ENCODE data around the gene SPATA31E1.
"Not testable (repeated sequence)": the region's sequence is repeated elsewhere in the genome, so short reads cannot be mapped to it uniquely, and the experiment has no call there.

Gene SPATA31E1

DNA sequence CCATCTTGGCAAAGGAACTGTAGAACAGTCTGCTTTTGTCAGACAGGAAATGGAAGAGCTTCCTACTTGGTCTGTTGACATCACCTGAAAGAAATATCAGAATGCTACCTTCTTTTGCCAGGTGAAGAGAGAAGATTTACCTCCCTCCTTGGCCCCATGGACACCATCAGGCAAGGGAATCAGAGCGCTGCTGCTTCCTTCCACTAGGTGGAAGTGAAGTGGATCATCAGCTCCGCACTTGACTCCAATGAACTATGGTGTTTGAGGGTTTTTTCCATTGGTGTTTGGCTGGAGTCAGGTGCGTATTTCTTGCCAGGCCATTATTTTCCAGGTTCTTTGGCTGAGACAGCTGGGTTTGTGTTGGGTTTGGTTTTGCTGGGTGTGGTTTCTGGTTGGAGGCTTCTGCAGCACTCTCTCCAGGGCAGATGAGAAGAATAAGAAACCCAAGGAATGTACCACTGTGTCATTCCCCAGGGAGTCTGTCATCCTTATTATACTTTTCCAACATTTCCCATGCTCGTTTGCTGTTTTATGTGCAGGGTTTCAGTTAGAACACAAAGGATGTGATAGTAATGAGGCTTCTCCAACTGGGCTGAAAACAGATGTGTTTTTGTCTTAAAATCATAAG, 12.4 kb downstream of the SPATA31E1 start:
- H3K9me3 Mint-ChIP-seq: no peaks in the 10 kb centered on the region
- no peaks in the 10 kb centered on the region for H3K4me1 Mint-ChIP-seq (ENCODE audit: low read depth in 2 of 2)
- H3K36me3 Mint-ChIP-seq (ENCODE audit: insufficient read depth): no peaks in the 10 kb centered on the region
- H3K4me3 Mint-ChIP-seq: no peak overlapping the region
- H3K27me3 Mint-ChIP-seq: peaks cover 25 to 28% of the 10 kb centered on the region in 2 donors
- no peak for ATAC-seq (replicated peaks)
- no peak overlapping the region for H3K27ac Mint-ChIP-seq
- no peak for DNase-seq

DNA sequence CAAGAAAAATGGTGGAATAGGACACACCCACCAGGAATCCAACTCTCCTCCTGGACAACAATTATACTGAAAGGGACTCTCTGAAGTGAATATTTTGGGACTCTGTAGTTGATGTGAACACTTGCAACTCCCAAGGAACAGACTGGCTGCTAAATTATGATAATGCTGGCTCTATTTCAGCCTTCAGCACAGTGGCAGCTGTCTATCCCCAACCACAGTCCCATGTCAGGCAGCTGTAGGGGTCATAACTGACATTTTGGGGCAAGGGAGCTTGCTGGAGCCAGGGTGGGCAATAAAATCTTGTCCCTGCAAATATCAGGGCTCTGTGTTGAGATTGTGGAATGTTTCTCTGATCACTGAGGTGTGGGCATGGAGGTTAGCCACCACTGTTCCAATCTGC, 14.2 kb downstream of the SPATA31E1 start:
- ATAC-seq (replicated peaks) (no peak), DNase-seq (no peak)
- H3K4me3 Mint-ChIP-seq: no peak overlapping the region
- H3K27ac Mint-ChIP-seq: no peak overlapping the region
- no peaks in the 10 kb centered on the region for H3K9me3 Mint-ChIP-seq
- no peaks in the 10 kb centered on the region for H3K36me3 Mint-ChIP-seq (ENCODE audit: insufficient read depth)
- H3K27me3 Mint-ChIP-seq: peaks cover 18 to 26% of the 10 kb centered on the region in 2 donors
- no peaks in the 10 kb centered on the region for H3K4me1 Mint-ChIP-seq (ENCODE audit: low read depth in 2 of 2)

DNA sequence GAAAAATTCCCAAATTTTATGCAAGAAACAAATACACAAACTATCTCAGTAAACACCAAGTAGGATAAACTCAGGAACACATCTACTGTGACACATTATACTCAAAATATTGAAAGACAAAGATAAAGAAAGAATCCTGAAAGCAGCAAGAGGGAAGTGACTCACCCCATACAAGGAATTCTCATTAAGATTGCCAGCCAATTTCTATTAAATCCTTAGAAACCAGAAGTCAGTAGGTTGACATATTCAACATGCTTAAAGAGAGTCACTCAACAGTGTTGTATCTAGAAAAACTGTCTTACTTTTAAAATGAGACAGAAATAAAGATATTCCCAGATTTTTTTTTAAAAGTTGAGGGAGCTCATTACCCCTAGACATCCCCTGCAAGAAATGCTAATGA, 15.5 kb downstream of the SPATA31E1 start:
- Mint-ChIP-seq H3K4me1 (ENCODE audit: low read depth in 2 of 2) (no peaks in the 10 kb centered on the region), H3K4me3 (no peak overlapping the region), H3K27me3 (peaks cover 21 to 30% of the 10 kb centered on the region in 2 donors), H3K9me3 (peaks cover under 1 to 2% of the 10 kb centered on the region in 2 donors), H3K27ac (no peak overlapping the region), H3K36me3 (ENCODE audit: insufficient read depth) (no peaks in the 10 kb centered on the region)
- no peak for ATAC-seq (replicated peaks)
- DNase-seq: no peak

DNA sequence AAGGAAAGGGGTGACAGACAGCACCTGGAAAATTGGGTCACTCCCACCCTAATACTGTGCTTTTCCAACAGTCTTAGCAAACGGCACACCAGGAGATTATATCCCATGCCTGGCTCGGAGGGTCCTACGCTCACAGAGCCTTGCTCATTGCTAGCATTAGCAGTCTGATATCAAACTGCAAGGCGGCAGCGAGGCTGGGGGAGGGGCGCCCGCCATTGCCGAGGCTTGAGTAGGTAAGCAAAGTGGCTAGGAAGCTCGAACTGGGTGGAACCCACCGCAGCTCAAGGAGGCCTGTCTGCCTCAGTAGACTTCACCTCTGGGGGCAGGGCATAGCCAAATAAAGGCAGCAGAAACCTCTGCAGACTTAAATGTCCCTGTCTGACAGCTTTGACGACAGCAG, 19.7 kb downstream of the SPATA31E1 start:
- H3K4me1 Mint-ChIP-seq (ENCODE audit: low read depth in 2 of 2); ATAC-seq (replicated peaks); DNase-seq; H3K36me3 Mint-ChIP-seq (ENCODE audit: insufficient read depth); H3K27ac Mint-ChIP-seq; H3K4me3 Mint-ChIP-seq: not testable (repeated sequence)
- Mint-ChIP-seq H3K9me3 (peaks cover 8 to 15% of the 10 kb centered on the region in 2 donors), H3K27me3 (peaks cover 26 to 51% of the 10 kb centered on the region in 2 donors)

DNA sequence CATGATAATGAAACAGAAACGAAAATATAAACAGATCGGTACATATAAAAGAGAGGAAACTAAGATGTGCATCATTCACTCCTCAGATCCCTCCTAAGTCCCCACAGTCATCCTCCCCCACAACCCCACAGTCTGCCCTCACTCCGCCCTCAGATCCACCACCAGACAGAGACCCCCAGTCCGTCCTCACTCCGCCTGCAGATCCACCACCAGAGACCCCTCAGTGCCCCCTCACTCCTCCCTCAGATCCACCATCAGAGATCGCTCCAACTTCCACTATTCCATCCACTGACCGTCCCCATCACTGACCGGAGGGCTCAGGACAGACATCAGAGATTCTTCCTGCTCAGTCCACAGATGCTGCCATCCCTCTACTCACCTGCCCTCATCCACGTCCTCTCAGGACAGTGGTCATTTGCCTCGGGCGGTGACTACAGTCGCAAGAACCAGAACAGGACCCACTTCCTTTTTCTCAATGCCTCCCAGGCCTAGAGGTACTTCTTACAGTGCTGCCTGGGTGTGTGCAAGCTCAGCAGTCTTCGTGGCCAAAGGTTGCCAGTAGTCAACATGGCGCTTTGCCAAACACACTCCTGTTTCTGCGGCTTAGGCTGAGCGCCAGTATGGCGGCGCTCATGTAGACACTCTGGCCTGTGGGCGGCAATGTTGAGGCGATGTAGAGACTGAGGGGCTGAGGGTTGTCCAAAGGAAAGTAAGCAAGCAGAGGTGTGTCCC, 26.8 kb downstream of the SPATA31E1 start:
- ATAC-seq (replicated peaks): no peak
- Mint-ChIP-seq H3K27ac (no peak overlapping the region), H3K36me3 (ENCODE audit: insufficient read depth) (peaks cover 2% of the 10 kb centered on the region), H3K4me1 (ENCODE audit: low read depth in 2 of 2) (no peaks in the 10 kb centered on the region), H3K27me3 (peaks cover 8 to 10% of the 10 kb centered on the region in 2 donors), H3K4me3 (no peak overlapping the region), H3K9me3 (peaks cover 0 to 8% of the 10 kb centered on the region in 2 donors)
- DNase-seq: no peak

DNA sequence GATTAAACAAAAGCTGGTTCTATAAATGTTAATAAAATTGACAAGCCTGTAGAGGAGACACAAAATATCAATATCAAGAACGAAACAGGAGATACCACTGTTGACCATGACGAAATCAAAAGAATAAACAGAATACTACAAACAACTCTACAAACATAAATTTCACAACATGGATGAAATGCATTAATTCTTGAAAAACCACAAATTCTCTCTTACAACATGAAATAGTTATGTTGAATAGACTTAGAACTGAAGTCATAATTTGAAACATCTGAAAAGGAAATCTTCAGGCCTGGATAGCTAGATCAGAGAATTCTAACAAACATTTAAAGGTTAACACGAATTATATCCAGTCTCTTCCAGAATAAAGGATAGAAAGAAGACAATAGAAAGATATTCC, 28.1 kb downstream of the SPATA31E1 start:
- no peak overlapping the region for H3K27ac Mint-ChIP-seq
- H3K36me3 Mint-ChIP-seq (ENCODE audit: insufficient read depth): peaks cover 2% of the 10 kb centered on the region
- no peaks in the 10 kb centered on the region for H3K9me3 Mint-ChIP-seq
- H3K4me3 Mint-ChIP-seq: no peak overlapping the region
- DNase-seq: no peak
- ATAC-seq (replicated peaks): no peak
- no peaks in the 10 kb centered on the region for H3K27me3 Mint-ChIP-seq
- H3K4me1 Mint-ChIP-seq (ENCODE audit: low read depth in 2 of 2): no peaks in the 10 kb centered on the region

DNA sequence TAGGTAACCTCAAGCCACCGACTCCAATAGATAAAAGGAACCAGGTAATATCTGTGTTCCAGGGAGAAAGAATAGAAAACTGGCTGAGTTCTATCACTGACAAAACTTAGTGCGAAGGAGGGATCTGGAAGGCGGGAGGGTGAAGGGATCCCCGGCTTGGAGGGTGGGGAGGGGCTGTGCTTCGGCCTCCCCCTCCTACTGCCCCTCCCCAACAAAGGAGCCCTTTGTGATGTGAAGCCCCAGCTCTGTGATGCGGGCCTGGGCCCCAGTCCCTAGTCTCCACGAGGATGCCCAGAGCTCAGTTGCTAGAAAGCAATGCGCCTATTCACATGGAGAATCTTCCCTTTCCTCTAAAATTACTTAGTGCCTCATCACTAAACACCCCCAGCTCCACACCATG, 35.0 kb downstream of the SPATA31E1 start, which contains the start of gene SPATA31C1:
SPATA31C1 (plus strand) TSS at position 301 of the 400 bp plus-strand sequence.
- not testable (repeated sequence) for H3K27me3 Mint-ChIP-seq; H3K27ac Mint-ChIP-seq; H3K4me1 Mint-ChIP-seq (ENCODE audit: low read depth in 2 of 2); DNase-seq; H3K4me3 Mint-ChIP-seq; ATAC-seq (replicated peaks); H3K36me3 Mint-ChIP-seq (ENCODE audit: insufficient read depth); H3K9me3 Mint-ChIP-seq

DNA sequence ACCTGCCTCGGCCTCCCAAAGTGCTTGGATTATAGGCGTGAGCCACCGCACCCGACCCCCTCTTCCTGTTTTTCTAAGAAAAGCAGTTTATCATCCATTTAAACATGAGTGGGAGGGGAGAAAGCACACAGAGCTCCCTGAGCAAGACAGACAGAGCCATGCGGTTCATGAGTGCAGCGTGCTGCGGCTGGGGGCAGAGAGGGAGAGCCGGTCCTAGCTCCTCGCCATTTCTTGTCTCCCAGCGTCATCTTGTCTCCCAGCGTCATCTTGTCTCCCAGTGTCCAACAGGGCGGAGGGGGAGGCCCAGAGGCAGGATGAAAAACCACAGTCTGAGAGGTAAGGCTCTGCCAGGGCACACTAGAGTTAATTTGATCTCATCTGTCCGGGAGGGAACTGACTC, 36.3 kb downstream of the SPATA31E1 start:
- not testable (repeated sequence) for H3K4me1 Mint-ChIP-seq (ENCODE audit: low read depth in 2 of 2); DNase-seq; H3K4me3 Mint-ChIP-seq; H3K36me3 Mint-ChIP-seq (ENCODE audit: insufficient read depth); H3K9me3 Mint-ChIP-seq; H3K27ac Mint-ChIP-seq; ATAC-seq (replicated peaks); H3K27me3 Mint-ChIP-seq

DNA sequence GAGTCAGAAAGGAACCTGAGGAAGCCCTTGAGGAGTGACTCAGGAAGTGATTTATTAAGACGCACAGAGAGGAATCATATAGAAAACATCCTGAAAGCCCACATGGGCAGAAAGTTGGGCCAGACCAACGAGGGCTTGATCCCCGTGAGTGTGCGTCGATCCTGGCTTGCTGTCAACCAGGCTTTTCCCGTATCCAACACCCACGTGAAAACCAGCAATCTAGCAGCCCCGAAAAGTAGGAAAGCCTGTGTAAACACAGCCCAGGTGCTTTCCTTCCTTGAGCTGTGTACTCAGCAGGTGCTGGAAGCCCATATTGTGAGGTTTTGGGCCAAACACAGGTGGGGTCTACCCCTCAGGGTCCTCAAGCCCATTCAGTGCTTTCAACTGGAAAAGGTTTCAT, 38.9 kb downstream of the SPATA31E1 start:
- H3K27ac Mint-ChIP-seq, DNase-seq, H3K27me3 Mint-ChIP-seq: not testable (repeated sequence)

DNA sequence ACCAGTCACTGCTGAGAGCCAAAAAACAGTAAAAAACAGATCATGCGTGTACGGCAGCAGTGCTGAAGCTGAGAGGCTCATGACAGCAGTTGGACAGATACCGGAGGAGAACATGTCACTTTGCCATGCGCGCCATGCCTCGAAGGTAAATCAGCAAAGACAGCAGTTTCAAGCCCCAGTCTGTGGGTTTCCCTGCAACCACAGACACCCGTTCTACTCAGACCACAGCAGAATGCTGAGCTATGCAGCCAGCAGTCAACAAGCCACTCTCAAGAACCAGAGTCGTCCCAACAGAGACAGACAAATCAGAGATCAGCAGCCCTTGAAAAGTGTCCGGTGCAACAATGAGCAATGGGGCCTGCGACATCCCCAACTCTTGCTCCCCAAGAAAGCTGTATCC, 40.3 kb downstream of the SPATA31E1 start:
- not testable (repeated sequence) for ATAC-seq (replicated peaks); DNase-seq; H3K36me3 Mint-ChIP-seq (ENCODE audit: insufficient read depth); H3K4me1 Mint-ChIP-seq (ENCODE audit: low read depth in 2 of 2); H3K27me3 Mint-ChIP-seq; H3K9me3 Mint-ChIP-seq; H3K4me3 Mint-ChIP-seq; H3K27ac Mint-ChIP-seq

More for the DNA sequence above, 38.9 kb downstream of the SPATA31E1 start:
- not testable (repeated sequence) for H3K9me3 Mint-ChIP-seq; H3K36me3 Mint-ChIP-seq (ENCODE audit: insufficient read depth); H3K4me3 Mint-ChIP-seq; ATAC-seq (replicated peaks); H3K4me1 Mint-ChIP-seq (ENCODE audit: low read depth in 2 of 2)

DNA sequence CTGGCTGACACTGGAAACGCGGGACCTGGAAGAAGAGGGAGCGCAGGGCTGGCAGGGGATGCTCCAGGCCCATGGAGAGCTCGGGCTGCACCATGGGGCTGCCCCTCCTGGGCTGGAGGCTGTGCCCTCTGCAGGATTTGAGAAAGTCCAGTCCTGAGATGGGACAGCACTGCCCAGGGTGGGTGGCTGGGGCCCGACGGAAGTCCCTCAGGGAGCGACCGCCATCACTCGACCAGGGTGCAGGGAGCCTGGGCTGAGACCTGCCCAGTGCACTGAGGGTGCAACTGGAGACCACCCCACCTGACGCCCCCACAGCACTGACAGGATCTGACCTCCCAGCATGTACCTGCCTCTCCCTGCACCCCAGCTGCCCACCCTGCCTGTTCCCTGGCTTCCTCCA, 42.2 kb downstream of the SPATA31E1 start:
- H3K4me1 Mint-ChIP-seq (ENCODE audit: low read depth in 2 of 2); H3K36me3 Mint-ChIP-seq (ENCODE audit: insufficient read depth); H3K4me3 Mint-ChIP-seq; DNase-seq; H3K27me3 Mint-ChIP-seq; ATAC-seq (replicated peaks); H3K9me3 Mint-ChIP-seq; H3K27ac Mint-ChIP-seq: not testable (repeated sequence)

DNA sequence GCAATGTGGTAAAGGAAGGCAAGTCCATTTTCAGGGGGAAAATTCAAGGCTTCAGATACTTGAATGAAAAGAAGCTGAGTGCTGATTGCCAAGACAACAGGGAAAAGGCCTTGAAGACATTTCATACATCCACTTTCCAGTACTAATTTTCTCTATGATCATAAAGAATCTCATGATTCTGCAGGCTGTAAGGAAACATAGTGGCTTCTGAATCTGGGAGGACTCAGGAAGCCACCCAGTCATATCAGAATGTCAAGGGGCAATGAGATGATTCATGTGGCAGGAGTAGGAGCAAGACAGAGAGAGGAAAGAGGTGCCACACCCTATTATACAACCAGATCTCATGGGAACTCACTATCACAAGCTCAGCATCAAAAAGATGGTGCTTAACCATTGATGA, 46.5 kb downstream of the SPATA31E1 start:
- H3K4me1 Mint-ChIP-seq (ENCODE audit: low read depth in 2 of 2); H3K9me3 Mint-ChIP-seq; H3K4me3 Mint-ChIP-seq: not testable (repeated sequence)

DNA sequence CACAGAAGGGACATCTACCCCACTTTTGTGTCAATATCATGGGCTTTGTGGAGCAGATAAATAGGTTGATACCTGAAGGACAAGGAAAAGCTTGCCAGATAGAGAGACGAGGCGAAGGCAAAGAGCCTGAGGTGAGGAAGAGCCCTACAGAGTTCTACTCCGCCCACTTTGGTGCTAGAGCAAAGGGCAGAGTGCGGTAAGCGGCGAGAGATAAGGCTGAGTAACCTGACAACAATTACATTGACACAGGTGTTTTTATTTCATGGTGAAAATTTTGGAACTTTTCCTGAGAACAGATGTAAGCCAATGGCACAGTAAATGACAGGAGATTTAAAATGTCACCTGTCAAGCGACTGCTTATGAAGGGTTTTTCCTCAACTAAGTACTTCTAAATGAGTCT, 51.8 kb downstream of the SPATA31E1 start:
- H3K4me1 Mint-ChIP-seq (ENCODE audit: low read depth in 2 of 2); H3K4me3 Mint-ChIP-seq; H3K27ac Mint-ChIP-seq; H3K9me3 Mint-ChIP-seq; ATAC-seq (replicated peaks); DNase-seq; H3K36me3 Mint-ChIP-seq (ENCODE audit: insufficient read depth); H3K27me3 Mint-ChIP-seq: not testable (repeated sequence)

More for the DNA sequence above, 46.5 kb downstream of the SPATA31E1 start:
- H3K27me3 Mint-ChIP-seq; ATAC-seq (replicated peaks); DNase-seq; H3K27ac Mint-ChIP-seq; H3K36me3 Mint-ChIP-seq (ENCODE audit: insufficient read depth): not testable (repeated sequence)

DNA sequence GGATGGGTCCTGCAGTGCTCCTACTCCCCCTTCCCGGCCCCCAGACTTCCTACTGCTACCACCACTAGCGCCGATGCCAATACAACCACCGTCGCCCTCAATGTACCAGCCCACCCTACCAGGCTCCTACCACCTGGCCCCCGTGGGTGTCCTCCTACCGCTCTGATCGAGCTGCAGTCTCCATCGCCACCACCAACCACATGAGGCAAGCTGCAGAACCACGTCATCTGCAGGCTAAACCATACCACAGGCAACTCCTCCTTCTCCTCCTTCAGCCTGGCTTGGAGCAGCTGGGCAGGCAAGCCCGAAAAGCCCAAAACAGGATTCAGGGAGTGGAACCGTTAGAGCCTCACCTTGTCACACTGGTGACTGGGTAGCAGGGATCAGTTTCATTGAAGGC, 54.7 kb downstream of the SPATA31E1 start:
- not testable (repeated sequence) for H3K4me1 Mint-ChIP-seq (ENCODE audit: low read depth in 2 of 2); H3K4me3 Mint-ChIP-seq; DNase-seq; H3K9me3 Mint-ChIP-seq; H3K27me3 Mint-ChIP-seq; ATAC-seq (replicated peaks); H3K36me3 Mint-ChIP-seq (ENCODE audit: insufficient read depth); H3K27ac Mint-ChIP-seq
